Activated CD4-positive, CD25-positive, alpha-beta regulatory T cell treated with anti-CD3 and anti-CD28 coated beads, Interleukin-2, amount 50 U/mL, for 24 hours (primary cell): ENCODE measurements around the gene GPC3.

Source experiments
- ATAC-seq, 2 donors: fragments of 150-1000 bp; cut with Tn5 transposase; one replicate each; pipeline ENCODE4 v1.10.0; 2021; ENCODE audit warnings: mild to moderate bottlenecking in 1 of 2, moderate library complexity in 1 of 2

Gene GPC3

DNA sequence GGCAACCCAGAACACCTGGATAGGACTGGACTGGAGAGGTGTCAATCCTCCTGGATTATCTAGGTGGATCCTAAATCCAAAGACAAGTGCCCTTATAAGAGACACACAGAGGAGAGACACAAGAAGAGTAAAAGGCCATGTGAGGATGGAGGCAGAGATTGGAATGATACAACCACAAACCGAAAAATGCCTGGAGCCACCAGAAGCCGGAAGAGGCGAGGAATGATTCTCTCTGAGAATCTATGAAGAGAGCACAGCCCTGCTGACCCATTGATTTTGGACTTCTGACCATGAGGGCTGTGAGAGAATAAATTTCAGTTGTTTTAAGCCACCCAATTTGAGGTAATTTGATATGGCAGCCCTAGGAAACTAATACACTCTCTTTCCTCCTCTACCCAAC, 20.1 kb downstream of the GPC3 start:
- ATAC-seq, result no peak

DNA sequence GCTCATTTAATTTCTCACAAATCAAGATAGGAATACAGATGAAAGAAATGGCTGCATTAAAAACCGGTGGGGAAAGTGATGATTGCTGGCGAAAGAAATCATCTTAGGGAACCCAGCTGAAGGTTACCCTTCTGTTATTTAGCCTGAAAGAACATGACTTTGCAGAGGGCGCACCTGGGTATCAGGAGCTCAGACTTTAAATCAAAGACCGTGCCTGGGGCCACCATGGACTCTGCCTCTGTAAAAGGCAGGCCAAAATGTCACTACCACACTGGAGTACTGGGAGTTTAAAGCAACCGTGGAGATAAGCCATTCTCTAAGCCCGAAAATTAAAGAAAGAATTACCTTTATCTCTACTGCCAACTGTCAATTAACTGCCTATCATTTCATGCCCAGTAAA, 24.3 kb downstream of the GPC3 start:
- no peak for ATAC-seq

DNA sequence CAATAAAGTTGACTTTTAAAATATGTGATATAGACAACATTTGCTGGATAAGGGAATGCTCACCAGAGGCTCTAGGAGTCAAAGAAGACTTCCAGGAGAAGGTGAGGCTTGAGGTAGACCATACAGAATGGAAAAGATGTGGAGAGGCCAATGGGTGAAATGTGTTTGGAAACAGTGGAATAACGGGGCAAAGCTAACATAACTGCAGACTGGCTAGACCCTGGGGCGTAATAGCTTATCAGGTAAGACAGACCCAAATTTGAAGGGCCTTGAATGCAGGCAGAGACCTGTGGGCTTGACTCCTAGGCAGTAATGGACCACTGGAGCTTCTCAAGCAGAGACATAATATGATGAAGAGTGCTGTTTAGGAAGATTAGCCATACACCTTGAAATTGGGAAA, 25.4 kb downstream of the GPC3 start:
- ATAC-seq, result no peak

DNA sequence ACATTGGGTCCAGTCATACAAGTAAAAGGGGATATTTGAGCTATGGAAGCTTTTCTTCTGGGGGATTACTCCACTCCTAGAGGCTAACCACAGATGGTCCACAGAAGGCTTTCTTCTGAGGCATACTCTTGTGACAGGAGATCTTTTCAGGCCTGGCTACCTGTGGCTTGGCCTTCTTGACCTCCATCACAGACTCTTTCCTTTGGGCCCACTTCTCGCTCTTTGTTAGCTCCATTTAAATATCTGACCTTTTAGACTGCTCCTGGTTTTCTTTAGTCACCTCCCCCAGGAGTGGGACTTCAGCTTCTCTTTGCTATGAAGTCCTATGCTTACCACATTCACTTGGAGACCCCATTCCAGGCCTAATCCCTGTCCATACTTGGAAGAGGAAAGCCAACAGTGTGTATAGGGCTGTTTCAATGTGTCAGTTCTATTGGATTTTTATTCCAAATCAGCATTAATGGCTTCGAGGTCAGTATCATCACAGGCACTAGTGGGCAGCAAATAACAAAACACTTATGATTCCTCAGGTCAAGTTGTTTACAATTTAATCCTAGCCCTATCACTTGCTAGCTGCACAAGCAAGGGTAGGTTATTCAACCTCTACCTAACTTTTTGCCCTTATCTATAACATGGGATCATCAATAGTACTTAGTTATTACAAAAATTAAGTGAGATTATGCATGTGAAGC, 26.3 kb downstream of the GPC3 start:
- no peak for ATAC-seq

DNA sequence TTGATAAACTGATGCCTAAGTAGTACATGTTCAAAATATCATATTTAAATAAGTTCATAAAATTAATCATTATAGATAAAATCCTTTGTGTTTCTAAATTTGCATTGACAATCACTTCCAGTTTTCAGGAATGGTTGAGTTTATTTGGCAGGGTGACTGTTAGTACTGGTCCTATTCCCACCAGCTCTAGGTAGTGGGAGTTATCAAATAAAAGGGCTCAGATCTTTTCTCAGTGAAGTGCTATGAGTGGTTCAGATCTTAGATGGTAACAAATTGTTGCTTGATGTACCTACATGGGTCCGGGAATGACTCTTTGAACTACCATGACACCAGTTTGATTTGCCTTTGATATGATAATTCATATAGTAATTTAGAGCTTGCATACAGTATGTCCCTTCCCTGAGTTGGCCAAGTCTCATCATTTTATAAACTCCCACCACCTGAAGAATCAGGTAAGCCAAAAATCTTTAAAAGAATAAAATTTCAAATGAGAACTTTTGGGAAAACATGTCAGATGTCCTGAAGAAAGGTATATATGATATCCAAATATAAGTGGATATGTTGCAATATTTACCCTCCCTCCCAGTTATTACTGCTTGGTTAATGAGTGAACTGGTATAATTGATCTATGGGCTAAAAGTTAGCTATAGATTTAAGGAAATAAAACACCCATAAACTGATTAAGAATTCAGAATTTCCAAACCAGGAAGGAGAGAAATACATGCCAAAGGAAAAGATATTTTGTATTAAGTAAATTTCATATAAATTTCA, 28.6 kb downstream of the GPC3 start:
- no peak for ATAC-seq

DNA sequence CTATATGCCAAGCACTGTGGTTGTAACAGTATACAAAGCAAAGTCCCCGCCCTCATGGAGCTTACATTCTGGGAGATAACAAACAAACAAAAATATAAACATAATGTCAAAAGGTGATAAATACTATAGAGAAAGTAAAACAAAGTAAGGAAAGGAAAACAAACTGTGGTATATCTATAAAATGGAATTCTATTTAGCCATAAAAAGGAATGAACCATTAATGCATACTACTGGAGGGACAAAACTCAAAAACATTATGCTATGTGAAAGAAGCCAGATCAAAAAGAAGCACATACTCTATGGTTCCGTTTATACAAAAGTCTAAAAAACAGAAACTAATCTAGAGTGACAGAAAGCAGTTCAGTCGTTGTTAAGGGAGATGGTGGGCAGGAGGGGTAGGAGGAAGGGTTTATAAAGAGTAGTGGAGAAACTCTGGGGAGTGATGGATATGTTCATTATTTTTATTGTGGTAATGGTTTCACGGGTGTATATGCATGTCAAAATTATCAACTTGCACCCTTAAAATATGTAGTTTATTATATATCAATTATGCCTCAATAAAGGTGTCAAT, 31.5 kb downstream of the GPC3 start:
- ATAC-seq, result no peak

DNA sequence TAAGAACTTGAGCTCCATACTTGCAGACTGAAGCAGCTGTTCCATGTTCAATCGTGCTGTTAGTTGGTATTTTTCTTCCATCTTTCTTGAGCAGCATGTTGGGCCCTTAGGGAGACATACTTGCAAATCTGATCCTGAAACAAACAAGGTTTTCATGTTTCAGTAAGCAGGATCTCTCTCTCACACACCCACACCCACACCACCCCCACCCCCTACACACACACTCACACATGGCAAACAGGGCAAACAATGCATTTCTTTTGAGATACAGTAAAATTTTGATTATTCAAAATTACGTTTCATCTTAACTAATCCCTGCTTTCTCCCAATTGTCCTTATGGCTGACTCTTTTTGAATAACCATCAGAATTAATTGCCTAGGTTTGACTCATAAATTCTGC, 32.3 kb downstream of the GPC3 start:
- no peak for ATAC-seq

DNA sequence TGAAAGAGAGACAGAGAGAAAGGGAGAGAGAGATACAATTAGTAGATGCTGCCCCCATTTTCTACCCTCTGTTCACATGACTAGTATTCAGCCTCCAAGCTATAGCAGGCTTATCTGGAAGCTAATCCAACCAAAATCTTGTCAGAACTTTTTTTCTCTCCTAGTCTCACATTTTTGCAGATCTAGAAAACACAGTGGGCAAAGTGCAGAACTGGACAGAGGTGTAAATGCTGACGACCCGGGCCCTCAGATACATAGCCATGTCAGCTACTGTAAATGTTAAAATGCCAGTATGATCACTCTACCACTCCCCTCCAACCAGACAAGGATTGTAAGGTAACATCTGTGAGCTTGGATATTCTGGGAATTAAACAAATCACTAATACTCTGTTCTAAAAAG, 34.3 kb downstream of the GPC3 start:
- no peak for ATAC-seq

DNA sequence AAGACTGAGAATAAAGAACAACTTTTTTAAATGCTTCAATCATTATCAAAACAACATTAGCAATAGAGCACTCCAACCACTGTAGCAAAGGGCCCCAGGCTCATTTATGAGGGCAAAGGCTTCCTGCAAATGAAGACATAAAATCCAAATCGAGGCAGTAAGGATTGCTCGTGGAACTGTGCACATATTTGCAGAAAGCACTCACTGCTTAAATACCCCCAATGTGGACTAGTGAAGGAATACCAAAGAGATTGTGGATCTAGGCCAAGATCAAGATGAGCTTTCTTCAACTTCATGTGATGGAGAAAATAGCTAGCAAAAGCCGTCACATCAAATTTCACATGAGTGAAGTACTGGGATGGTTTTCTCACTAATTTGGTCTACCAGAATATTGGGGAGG, 35.2 kb downstream of the GPC3 start:
- ATAC-seq, result no peak

DNA sequence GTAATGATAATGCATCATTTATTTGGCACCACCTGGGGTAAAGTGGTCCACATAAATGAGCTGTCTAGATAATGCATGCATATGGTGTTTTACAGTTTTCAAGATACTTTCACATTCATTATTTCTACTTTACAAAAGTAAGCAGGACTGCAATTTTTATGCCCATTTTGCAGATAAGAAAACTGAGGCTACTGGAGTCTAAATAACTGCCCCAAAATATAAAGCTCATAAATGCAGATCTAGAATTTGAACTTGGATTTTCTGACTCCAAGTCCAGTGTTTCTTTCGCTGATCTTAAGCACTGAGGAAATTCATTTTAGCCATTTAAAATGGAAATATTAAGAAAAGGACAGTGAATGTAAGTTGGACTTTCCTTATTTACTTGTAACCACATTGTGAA, 36.5 kb downstream of the GPC3 start:
- no peak for ATAC-seq

DNA sequence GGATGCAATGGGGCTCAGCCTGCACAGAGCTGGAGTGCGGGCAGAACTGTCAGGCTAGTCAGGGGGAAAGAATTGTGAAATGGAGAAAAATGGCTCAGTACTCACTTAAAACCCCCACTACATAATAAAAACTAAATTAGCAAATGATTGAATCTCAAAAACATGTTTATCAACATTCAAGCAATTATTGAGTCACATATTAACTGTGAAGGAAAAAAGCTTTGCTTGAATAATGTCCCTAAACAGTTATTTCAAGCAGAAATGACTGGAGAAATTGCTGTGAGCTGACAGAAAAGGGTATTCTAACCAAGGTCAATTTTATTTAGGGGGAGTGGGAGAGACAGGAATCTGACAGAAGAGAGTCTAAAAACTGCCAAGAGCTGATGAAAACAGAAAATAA, 37.4 kb downstream of the GPC3 start:
- ATAC-seq, result no peak

DNA sequence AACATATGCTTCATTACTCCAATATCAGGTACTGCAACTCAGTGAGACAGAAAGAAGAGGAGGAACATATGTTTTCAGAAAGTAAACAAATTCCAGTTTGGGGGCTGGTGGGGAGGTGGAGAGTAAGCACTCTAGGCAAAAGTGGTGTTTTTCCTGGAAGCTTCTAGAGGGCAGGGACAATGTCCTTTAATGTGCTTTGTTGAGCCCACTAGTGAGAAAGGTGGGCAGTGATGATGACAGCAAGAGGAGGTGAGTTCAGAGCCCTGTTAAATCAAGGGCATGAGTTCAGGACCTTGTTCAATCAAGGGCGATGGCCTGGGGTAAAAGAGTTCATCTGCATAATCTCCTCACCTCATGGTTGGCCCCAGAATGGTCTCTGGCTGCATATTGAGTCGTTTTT, 38.4 kb downstream of the GPC3 start:
- no peak for ATAC-seq

DNA sequence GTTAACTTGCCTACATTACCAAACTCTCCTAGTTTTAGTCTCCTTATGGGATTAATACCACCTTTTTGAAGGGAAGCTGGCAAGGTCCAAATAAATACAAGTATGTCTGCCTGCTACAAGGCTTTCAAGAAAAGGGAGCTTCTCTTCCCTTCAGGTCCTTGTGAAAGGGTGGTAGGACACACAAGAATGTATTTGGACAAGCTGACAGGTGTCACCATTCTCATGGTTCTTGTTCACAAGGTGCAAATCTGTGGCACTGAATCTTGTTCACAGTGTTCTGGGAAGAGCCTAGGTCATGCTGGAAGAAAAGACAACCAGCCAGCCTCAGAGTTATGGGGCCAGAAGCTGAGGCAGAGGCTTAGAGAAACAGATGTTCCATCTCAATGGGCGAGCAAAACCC, 41.9 kb downstream of the GPC3 start:
- no peak for ATAC-seq

DNA sequence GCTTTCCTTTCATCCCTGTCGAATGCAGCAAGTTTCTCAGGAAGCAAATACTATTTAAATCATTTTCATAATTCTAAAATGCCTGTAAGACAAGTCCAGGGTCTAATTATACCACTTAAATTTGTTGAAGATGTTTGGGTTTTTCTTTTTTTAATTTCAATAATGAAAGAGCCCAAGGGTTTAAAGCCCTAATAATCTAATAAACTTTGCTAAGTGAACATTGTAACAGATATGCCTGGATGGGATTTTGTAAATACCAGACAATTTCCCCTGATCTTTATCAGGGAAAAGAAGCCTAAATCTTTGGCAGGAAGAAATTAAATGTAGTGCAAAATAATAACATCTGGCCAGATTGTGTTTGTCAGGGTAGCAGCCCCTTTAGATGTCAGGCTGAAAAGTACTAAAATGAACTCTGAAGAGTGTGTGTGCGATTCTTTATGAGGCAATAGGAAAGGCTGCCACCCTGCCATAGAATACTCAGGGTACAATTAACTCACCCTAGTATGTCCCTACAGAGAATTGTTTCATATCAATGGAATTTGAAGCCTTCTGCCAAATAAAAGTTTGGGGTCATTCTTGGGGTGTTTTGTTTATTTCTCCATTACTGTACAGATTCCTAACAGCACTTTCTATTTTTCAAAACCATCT, 45.6 kb downstream of the GPC3 start:
- ATAC-seq, result no peak

DNA sequence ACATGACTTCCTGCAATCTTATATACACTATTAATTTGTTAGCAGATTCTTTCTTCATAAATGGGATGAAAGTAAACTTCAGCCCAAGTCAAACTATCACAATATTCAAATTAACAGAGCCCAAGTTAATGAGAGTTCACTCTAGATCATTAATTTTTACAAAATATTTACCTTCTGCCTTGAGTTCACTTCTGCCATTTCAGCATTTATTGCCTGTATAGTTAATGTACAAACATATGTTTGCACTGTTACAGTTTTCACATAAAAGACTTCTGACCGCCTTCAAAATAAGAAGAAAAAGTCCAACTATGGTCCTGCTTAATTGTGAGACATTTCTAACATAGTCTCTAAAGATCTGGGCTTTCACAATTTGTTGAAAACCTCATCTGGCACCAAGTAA, 46.9 kb downstream of the GPC3 start:
- ATAC-seq, result no peak

DNA sequence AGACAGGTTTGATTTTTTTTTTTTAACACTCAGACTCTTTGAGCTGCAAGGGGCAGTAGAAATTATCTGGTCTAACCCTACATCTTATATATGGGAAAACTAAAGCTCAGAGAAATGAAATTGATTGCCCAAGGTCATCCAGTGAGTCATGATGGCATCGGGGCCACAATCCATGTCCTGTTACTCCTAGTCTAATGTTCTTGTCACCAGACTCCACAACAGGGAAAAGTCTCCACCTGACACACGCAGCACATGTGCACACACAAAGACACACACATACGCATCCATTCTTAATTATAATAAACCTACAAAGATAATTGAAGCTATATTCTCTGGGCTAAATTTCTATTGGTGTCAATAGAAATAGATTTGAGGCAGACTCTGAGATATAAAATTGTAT, 48.4 kb downstream of the GPC3 start:
- no peak for ATAC-seq

DNA sequence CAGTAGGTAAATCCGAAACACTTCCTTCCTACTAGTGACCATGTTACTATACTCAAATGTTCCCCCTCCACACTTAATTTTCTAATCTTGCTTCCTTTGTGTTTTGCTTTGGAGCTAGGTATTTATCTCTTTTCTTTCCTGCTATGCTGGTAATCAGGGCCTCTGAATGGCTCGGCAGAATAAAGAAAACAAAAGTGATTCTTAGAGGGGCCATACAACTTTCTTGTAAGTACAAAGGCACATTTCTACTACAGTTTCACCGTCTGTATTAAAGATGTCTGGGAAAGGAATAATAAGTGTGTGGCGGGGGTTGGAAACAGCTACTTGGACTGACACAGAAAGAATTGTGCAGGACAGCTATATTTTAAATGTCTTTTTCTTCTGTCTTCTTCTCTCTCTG, 50.3 kb downstream of the GPC3 start:
- ATAC-seq, result no peak

DNA sequence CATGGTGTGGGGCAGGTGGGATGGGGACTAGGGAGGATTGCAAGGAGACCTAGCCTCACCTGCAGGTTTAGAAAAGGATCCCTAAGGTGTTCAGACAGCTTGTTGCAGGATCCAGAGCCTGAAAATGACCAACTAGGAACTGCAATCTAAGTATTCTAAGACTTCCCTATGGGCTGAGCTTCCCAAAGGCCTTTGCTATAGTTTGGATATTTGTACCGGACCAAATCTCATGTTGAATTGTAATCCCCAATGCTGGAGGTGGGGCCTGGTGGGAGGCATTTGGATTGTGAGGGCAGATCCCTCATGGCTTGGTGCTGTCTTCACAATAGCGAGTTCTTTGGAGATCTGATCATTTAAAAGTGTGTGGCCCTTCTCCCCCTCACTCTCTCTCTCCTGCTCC, 52.1 kb downstream of the GPC3 start:
- no peak for ATAC-seq

DNA sequence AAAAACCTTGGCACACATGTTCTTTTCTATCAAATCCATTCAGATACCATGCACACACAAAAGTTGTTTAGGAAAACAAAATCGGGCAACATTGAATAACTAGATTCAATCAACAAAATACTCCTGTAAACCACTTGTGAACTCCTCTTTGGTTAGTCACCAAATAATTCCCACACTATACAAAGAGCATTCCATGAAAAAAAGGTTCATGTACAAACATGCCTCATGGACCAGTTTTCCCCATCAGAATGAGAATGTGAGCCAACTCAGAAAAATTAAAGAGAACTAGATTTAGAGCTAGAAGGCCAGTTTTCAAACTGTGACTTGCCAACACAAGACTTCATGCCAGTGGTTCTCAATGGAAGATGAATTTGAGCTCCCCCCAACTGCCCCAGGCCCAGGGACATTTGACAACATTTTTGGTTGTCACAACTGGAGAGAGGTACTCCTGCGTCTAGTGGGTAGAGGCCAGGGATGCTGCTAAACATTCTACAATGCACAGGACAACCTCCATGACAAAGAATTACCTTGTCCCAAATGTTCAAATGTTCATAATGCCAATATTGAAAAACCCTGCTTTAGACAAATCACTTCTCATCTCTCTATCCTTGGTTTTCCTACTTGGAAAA, 55.4 kb downstream of the GPC3 start:
- no peak for ATAC-seq

DNA sequence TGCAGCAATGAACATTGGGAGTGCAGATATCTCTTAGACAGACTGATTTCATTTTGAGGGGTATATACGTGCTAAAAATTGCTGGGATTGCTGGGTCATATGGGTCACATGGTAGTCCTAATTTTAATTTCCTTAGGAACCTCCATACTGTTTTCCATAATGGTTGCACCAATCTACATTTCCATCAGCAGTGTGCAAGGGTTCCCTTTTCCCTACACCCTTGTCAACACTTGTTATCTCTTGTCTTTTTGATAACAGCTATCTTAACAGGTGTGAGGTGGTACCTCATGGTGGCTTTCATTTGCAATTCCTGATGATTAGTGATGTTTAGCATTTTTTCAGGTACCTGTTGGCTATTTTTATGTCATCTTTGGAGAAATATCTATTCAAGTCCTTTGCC, 57.0 kb downstream of the GPC3 start:
- ATAC-seq, result no peak

DNA sequence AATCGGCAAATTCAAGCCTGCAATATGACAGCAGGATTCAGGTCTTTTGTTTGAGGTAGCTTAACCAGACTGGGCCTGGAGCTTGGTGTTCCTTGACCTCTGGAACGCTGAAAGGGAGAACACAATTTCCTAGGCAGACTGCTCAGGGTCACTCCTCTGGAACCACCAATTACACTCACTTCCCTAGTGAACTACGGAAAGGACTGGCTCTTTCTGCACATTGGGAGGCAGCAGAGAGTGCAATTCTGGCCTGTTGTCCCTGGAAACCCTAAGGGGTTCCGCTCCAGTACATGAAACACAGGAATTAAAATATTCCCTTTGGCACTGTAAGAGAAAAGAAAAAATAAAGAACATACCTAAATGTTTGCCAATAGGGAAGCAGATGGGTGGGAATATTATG, 58.6 kb downstream of the GPC3 start:
- ATAC-seq, result no peak

DNA sequence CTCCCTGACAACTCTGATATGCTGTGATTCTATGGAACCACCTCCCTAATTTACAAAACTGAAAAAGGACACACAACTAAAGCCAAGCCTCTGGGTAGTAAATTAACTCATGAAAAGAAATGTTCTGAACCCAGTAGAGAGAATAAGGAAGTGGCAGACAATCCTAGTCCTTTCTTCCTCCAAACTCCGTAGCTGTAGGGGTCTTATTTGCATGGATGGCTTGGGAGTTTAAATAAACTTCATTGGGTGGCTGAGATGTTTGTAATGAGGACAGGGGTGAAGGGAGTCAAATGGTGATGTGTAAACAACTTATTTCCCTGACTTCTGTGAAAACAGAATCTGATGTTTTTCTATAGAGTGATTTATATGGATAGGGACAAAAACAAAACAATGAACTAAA, 59.3 kb downstream of the GPC3 start:
- no peak for ATAC-seq

DNA sequence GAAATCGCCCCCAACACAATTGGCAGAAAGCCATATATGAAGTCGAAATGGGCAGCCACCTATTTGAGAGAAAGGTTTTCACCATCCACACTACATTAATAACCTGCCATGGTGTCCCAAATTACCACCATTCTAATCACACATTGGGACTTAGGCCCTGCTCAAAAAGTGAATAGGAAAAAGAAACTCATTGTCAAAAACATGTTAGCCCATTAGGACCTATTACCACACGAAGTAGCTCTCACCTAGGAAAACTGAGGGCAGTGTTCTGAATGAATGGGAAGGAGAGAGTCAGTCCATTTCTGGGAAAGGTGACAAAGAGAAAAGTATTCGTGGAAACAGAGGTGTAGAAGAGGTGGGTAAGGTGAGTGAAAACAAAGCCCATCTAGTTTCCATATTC, 60.8 kb downstream of the GPC3 start:
- ATAC-seq, result no peak

DNA sequence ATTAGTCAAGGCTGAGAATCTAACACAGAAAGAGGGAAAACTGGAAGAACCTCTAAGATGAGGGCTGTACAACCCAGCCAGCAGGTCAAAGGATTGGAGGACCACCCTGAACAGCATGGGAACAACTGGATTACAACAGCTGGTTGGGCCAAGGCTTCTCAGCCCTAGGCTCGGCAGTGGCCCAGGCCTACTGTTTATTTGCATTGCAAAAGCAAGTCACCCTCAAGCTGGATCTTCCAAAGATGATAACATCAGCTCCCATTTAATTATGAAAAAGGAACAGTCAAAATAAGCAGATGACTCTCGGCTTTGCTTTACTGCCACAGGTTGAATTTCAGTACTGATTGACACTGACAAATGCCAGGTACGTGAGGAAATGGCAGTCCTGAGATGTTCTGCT, 61.8 kb downstream of the GPC3 start:
- no peak for ATAC-seq
